22Rv1 (cell line): Measurements from ENCODE around the gene LHX3.

Source experiments
- CTCF ChIP-seq: fragments of 450-650 bp; IDR thresholded peaks from 2 replicates; pipeline ENCODE4 v1.5.1; 2017; ENCODE audit warnings: mild to moderate bottlenecking
- ZFX ChIP-seq: fragments of 450-650 bp; IDR thresholded peaks from 2 replicates; pipeline ENCODE4 v1.6.1; 2017; ENCODE audit warnings: antibody characterized with exemption, borderline replicate concordance

- TF ChIP-seq CTCF (no peak), ZFX (no peak)
Observed at GRCh38 chr9:136185596-136186366, 19.1 kb downstream of the LHX3 start.
